HS-5 (cell line): Measurements from ENCODE around the gene CENPN.
A peak's percentile ranks its signal among the peaks of the same experiment; 100 is the strongest.

Source experiments
- DNase-seq: peaks from one replicate; pipeline ENCODE4 v3.0.0-alpha.2; 2012; ENCODE audit warnings: low read depth

CENPN gene

GRCh38 chr16:81035398-81035974 lies 28.5 kb downstream of the CENPN start, which contains the start of gene ATMIN:
ATMIN (plus strand) TSS chr16:81035842; CDS start chr16:81035871, 29 bp downstream.
- no peak for DNase-seq

DNA sequence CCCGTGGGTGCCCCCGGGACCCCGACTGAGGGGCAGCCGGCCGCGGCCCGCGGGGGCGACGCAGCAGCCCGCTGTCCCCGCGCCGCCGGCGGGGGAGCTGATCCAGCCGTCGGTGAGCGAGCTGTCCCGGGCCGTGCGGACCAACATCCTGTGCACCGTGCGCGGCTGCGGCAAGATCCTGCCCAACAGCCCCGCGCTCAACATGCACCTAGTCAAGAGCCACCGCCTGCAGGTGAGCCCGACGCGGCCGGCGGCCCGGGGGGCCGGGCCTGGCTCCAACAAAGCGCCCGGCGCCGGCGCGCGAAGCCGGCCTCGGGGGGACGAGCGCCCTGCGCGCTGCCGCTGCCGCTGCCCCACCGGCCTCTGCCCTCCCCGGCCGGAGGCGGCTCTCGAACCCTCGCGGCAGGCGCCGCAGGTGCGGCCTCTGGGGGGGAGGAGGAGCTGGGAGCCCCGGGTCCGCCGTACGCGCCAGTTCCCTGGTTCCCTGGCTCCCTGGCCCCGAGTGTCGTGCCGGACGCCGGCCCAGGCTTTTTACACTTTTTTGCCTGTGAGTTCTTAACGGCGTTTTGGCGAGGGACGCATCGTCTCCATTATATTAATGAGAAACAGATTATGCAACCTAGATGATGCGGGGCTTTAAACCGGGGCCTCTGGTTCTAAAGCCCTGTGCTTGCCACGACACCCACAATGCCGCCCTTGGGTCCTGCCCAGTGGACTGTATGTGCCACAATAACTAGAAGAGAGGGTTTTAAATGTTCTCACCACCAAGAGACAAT lies 29.1 kb downstream of the CENPN start:
- DNase-seq: no peak

DNA sequence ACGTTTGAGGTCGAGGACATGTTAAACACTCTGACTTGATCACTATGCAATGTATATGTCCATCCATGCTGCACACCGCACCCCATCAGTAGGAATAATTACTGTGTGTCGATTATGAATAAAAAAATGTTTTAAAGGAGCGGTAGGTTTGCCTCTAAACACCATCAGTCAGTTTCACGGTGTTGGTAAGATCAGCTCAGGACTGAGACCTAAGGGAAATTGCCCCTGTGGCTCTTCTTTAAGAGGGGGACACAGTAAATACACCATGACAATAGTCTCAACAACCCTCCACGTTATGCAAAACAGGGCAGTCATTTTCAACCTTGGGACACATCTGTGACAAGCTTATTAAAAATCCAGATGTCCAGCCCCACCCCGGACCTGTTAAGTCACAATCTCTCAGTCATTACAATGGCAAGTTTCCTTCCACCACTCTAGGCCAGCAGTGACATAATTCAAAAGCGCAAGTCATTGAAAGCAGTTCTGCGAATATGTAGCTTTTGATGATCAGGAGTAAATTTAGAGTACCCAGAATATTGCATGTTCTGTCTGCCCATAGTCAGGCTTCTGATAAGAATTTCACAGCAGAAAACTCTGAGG lies 29.8 kb downstream of the CENPN start:
- no peak for DNase-seq

- DNase-seq: no peak
These were observed 33.1 kb downstream of the CENPN start for GRCh38 chr16:81040131-81040530.

GRCh38 chr16:81040842-81041241 lies 33.8 kb downstream of the CENPN start:
- no peak for DNase-seq

- DNase-seq: no peak
These were observed 34.7 kb downstream of the CENPN start for GRCh38 chr16:81041696-81042095.

- no peak for DNase-seq
These were observed 35.8 kb downstream of the CENPN start for GRCh38 chr16:81042821-81043220.

DNA sequence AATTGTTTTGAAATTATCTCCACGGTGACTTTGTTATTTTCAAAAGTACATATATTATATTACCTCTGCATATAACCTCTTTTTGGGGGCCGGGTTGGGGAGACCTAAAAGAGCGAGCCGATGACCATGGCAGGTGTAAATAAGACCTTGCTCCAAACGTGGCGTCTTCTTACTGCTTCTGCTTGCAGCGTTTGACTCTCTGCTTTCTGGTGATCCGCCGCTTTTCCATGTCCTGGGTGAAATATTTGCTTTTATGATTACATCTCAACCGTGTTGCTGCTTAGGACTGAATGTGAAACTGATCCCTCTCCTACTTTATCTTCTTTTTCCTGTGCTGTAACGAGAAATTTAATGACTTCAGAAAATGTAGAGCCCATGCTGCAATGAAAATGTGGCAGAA lies 46.7 kb downstream of the CENPN start:
- no peak for DNase-seq

GRCh38 chr16:81060576-81061306 lies 53.7 kb downstream of the CENPN start:
- DNase-seq: no peak

- no peak for DNase-seq
These were observed 54.3 kb downstream of the CENPN start for GRCh38 chr16:81061307-81061640.

- no peak for DNase-seq
These were observed 55.0 kb downstream of the CENPN start for GRCh38 chr16:81061871-81062608.

DNA sequence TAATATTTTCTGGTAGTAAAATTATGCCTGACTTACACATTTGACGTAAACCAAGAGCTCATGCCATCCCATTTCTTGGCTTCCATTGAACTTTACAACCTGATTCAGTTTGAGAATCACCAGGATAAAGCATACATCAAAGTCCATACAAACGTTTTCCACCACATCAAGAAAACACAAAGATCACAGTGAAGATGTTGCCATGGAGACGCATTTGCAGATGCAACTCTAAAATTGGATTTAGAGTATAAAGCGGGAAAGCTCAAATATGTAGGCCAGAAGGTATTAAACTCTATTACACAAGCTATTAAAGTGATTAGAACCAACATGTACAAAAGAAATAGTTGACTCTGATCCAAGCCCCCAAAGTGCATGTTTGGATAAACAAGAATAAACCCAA lies 59.7 kb downstream of the CENPN start:
- DNase-seq: no peak

GRCh38 chr16:81067166-81067565 lies 60.2 kb downstream of the CENPN start:
- no peak for DNase-seq

- DNase-seq: no peak
These were observed 62.0 kb downstream of the CENPN start for GRCh38 chr16:81069063-81069462.

DNA sequence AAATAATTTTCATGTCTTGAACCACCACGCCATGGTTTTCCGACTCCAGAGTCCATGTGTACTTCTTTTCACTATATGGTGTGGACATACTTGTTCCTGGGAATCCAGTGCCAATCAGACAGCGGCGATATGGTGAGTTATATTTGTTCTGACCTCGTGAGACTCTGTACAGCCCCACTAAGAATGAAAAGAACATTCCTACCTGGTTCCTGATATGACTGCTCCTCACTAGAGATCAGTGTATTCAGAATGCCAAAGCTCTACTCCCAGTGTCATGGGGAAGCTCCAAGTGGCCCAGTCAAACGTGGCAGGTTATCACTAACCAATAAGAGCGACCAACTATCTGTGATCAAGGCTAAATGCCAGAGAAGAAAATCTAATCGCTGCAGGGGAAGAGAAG lies 64.0 kb downstream of the CENPN start:
- DNase-seq: no peak

- no peak for DNase-seq
These were observed 64.8 kb downstream of the CENPN start for GRCh38 chr16:81071805-81072204.

DNA sequence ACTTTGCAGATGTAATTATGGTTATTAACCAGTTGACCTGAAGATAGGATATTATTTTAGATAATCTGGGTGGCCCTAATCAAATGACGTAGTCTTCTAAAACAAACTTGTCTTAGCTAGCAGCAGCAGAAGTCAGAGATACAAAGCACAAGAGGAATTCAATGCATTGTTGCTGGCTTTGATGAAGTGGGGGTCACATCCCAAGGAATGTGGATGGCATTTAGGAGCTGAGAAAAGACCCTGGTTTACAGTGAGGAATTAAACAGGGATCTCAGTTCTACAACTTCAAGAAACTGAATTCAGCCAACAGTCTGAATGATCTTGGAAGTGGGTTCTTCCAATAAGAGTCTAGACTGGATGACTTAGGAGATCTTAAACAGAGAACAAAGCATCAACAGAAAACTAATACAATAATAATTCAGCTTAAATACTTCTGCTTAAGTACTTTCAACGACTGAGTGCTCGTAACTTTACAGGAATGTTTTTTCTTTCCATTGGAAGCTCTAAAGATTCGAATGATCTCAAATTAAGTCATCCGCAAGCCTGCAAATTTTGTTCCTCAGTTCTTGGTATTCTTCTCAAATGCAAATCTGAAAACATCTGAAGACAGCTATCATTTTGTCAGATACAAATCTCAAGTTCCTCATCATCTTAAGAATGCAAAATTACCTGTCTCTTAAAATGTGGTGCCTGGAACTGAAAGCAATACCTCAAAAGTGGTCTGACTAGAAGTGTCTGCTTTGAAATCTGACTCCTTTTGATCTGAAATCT lies 66.7 kb downstream of the CENPN start:
- DNase-seq: no peak

DNA sequence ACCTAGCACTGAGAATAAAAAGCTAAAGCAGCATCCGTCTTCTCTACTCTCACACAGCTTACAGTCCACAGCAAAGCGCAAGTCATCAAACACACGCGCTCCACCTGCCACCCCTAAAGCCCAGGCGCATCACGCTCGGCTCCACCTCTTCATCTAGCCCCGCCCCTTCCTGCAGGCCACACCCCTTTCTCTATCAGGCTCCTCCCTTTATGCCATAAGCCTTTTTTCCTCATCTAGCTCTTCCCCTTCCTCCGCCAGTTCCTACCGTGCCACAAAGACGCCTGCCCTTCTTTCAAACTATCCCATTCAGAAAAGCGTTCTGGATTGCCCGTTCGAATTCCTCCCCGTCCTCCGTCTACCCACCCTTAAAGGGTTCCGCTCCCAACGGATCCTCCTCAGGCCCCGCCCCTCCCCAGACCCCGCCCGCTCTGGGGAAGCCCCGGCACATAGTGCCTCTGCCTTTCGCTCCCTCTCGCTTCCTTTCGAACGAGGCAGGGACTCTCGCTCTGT lies 69.6 kb downstream of the CENPN start:
- DNase-seq: peak; percentile 49

DNA sequence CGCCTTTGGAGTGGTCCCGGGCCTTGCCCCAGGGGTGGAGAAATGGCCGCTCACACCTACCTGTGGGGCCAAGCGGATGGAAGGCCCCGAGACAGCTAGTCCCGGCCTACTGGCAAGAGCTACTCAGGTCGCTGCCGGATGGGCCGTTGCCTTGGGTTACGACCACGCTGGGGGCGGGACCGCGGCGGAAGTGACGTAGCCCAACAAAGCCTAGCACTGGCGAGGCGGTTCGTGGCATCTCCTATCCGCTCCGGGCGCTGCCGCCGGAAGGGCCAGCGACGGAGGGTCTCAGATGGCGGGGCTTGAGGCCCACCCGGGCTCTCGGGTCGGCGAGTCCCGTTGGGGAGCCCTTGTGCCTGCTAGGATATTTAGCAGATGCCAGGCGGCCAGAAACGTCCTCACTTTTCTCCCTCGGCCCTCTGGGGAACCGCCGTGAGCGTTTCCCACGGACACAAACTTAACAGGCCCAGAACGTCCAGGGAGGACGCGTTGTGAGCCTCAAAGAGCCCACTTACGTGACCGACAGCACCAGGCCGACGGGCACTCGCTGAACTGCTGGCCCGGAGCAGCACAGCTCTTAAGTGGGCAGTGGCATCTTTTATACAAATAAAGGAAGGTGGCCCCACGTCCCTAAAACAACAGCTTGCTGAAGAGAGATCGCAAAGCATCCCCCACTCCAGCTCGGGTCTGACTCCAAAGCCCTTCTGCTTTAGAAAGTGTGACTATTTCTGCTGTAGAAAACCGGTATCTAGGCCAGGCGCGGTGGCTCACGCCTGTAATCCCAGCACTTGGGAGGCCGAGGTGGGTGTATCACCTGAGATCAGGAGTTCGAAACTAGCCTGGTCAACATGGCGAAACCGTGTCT lies 70.3 kb downstream of the CENPN start, which contains the start of gene C16orf46:
Gene C16orf46, minus strand, starts transcription at position 163 of the 865 bp plus-strand sequence. CDS start 13,283 bp downstream, outside the sequence.
- peak; percentile 57 for DNase-seq

DNA sequence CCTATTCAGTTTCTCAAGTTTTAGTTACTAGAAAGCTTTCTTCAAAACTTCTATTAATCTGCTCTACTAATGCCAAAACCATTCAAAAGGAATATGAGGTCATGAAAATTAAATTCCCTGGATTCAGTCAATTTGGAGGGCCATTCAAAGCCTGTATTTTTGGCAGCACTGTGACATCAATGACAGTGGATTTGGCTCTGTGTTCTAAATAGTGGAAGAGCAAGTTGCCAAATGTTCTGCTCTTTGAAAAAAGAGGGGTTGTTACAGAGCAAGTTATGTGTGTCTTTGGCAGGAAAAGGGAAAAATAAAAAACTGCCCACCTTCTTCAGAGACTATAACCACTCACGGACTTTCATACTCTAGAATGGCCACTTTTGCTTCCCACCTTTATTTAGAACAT lies 73.2 kb downstream of the CENPN start:
- no peak for DNase-seq
